HUES6 (cell line): ENCODE data around the gene TMEM222.

Source experiments
- H3K27ac ChIP-seq: 2 replicates; pipeline ENCODE4 v1.7.0; 2013; ENCODE audit warnings: low read depth, mild to moderate bottlenecking, low read length, inconsistent platforms
- H3K27me3 ChIP-seq: 2 replicates; pipeline ENCODE4 v1.6.1; 2013; ENCODE audit warnings: low read length; ENCODE audit not compliant: control insufficient read depth, insufficient read depth
- H3K36me3 ChIP-seq: 2 replicates; pipeline ENCODE4 v1.6.1; 2013; ENCODE audit warnings: low read length; ENCODE audit not compliant: control insufficient read depth, insufficient read depth
- H3K4me1 ChIP-seq: 2 replicates; pipeline ENCODE4 v1.6.1; 2013; ENCODE audit warnings: low read length; ENCODE audit not compliant: control insufficient read depth, insufficient read depth
- H3K4me3 ChIP-seq: 2 replicates; pipeline ENCODE4 v1.5.1; 2013; ENCODE audit warnings: low read depth, low read length
- H3K9ac ChIP-seq: one replicate; pipeline ENCODE4 v1.6.1; 2013; ENCODE audit warnings: mild to moderate bottlenecking, low read length
- H3K9me3 ChIP-seq: 2 replicates; pipeline ENCODE4 v1.6.1; 2013; ENCODE audit warnings: low read depth, low read length; ENCODE audit not compliant: control insufficient read depth, insufficient read depth

TMEM222 gene

DNA sequence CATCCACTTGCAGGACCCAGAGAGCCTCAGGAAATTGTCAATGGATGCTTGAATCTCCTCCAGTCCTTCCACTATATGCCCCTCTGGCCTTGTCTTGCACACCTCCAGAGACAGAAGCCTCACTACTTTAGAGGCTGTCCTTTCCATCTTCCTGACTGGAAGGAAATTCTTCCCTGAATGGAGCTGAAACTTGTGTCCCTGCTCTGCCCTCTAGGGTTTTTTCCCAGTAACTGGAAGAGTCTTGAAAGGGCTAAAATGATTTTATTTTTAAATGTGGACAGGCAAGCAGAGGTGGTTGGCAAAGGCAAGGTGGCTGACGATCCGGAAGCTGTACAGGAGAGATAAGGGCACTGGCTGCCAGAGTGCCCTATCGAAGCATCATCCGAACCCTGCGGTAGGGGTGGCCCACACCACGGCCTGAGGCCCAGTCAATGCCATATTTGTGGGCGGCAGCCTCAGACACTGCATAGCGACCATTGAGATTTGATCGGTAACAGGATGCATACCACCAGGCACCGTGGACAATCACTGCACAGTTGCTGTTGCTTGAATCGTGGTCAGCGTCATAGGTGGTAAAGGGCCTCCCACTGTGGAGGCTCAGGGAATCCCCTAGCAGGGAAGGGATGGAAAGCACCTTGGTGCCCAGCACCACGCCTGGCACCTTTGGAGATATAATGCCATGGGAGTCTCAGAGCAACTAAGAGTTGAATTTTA is 47.1 kb downstream of the TMEM222 start:
- no peaks in the 10 kb centered on the region for H3K36me3 ChIP-seq
- H3K9me3 ChIP-seq = no peaks in the 10 kb centered on the region
- peaks cover 22% of the 10 kb centered on the region for H3K4me1 ChIP-seq
- H3K27ac ChIP-seq = no peak overlapping the region
- no peaks in the 10 kb centered on the region for H3K27me3 ChIP-seq
- H3K4me3 ChIP-seq = no peak overlapping the region
- H3K9ac ChIP-seq = no peak overlapping the region

DNA sequence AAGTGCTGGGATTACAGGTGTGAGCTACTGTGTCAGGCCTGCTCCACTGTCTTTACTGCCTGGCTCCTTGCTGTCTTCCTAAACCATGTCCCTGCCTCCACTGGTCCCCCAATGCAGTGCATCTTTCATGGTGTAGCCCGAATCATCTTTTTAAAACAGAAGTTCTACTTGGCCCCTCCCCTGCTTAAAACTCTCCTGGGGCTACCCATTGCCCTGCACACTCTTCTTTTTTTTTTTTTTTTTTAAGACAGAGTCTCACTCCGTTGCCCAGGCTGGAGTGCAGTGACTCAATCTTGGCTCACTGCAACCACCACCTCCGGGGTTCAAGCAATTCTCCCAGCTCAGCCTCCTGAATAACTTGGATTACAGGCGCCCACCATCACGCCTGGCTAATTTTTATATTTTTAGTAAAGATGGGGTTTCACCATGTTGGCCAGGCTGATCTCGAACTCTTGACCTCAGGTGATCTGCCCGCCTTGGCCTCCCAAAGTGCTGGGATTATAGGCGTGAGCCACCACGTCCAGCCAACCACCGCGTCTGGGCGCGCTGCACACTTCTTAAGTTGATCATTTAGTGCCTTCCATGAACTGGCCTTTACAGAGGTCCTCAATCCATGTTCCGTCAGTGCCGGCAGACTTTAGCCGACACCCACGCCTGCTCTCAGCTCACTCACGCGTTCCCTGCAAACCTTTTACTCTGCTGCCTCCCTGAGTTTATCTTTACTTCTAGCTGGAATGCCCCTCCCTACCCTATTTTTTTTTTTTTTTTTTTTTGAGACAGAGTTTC is 50.3 kb downstream of the TMEM222 start:
- no peaks in the 10 kb centered on the region for H3K9me3 ChIP-seq
- peaks cover 12% of the 10 kb centered on the region for H3K4me1 ChIP-seq
- H3K36me3 ChIP-seq = no peaks in the 10 kb centered on the region
- H3K27ac ChIP-seq = no peak overlapping the region
- no peak overlapping the region for H3K4me3 ChIP-seq
- H3K27me3 ChIP-seq = no peaks in the 10 kb centered on the region
- H3K9ac ChIP-seq = no peak overlapping the region

DNA sequence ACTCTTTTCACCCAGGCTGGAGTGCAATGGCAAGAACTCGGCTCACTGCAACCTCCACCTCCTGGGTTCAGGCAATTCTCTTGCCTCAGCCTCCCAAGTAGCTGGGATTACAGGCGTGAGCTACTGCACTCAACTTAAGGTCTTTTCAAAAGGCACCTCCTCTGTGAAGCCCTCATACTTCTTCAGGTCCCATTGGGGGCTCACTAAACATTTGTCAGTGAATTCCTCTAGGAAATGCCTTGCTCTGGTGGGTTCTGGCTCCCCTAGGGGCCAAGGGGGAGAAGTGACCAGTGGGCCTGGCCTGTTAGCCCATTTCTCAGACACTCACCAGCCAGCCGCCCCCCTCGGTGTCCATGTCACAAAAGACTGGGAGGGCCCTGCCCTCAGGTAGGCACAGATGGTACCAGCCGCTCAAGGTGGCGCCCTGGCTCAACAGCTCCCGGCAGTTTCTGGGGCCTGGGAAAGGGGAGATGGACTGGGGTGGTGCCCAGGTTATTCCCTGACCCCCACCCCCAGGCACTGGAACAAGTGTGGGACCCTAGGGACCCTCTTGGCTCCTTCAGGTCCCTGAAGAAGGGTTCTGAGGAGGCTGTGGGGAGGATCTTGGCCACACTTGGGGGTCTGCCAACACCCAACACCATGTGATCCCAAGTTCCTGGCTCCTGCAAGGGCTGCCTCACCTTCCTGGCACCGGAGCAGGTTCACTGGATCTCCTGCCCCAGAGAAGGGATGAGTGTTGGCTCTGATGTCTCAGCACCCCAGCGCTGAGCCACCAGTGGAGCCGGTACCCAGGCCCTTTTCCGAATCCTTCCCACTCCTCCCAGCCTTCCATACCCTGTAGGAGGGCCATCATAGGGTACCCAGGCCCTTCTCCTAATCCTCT is 51.1 kb downstream of the TMEM222 start:
- Histone ChIP-seq H3K4me1 (0 out of 2 replicates have a peak, but pooled peaks cover 6% of the 10 kb centered on the region), H3K9me3 (no peaks in the 10 kb centered on the region), H3K36me3 (no peaks in the 10 kb centered on the region), H3K9ac (no peak overlapping the region), H3K27me3 (no peaks in the 10 kb centered on the region), H3K4me3 (no peak overlapping the region), H3K27ac (no peak overlapping the region)

DNA sequence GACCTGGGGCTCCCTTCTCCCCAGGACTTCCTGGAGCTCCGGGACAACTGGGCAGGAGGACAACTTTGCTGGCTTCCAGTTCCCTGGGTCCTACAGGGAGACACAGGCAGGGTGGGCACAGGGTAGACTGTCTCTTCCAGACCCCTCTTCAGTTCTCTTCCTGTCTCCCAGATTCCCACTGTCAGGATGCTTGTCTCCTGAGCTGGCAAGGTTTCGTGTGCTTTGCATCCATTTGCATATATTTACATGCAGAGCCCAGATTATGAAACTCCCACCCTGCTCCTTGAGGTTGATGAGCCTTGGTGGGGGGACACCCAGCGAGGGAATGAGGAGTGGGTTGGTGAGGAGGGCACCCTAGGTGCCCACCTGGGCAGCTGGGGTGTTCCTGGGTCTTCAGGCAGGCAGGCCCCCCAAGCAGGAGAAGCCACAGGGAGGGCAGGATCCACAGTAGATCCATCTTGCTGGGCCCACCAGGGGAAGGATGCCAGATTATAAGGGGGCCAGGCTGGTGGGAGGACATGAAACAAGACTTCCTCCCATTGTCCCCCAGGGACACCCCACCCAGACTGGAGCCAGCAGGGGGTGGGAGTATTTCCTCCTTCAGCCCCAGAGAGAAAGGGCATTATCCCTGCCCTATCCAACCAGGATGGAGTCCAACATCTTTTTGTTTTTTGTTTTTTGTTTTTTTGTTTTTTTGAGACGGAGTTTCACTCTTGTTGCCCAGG is 52.6 kb downstream of the TMEM222 start, which contains the start of gene FCN3:
FCN3 (minus strand) TSS at position 463 of the 725 bp plus-strand sequence; CDS start at position 457, 6 bp downstream.
- Histone ChIP-seq H3K4me3 (no peak within 1 kb of the TSS), H3K9ac (no peak within 1 kb of the TSS), H3K36me3 (no peaks in the 10 kb centered on the region), H3K27me3 (no peaks in the 10 kb centered on the region), H3K27ac (no peak within 1 kb of the TSS), H3K4me1 (peaks cover 6% of the 10 kb centered on the region; the same call in 1 of the 2 replicates), H3K9me3 (no peaks in the 10 kb centered on the region)

DNA sequence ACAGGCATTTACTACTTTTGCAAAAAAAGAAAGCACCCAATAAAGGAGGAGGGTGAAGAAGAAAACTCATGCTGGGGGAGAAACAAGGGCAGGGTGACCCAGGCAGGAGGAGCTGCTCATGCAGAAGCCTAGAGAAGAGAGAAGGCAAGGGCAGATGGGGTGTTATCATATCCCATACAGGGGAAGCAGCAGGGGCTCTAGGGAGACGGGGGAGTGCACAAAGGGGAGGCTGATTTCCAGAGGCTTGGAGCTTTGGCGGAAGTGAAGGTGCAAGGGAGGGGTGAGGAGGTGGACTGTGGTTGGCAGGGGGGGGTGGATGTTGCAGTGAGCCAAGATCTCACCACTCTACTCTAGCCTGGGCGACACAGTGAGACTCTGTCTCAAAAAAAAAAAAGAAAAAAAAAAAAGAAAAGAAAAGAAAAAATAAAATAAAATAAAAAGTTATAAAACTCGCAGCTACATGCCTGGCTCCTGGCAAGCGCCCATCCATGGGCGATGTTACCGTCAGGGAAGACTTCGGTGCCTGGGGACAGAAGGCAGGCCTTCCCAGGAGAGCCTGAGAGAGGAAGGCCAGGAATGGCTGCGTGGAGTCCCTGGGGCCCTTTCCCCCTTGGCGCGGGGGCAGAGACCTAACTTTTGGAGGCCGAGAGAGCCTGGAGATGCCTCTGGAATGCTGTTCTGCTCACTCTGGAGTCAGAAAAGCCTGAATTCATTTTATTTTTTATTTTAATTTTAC is 56.0 kb downstream of the TMEM222 start:
- Histone ChIP-seq H3K9ac (no peak overlapping the region), H3K4me1 (peaks cover 10% of the 10 kb centered on the region; the same call in 1 of the 2 replicates), H3K9me3 (no peaks in the 10 kb centered on the region), H3K27ac (no peak overlapping the region), H3K27me3 (peaks cover 19% of the 10 kb centered on the region), H3K36me3 (no peaks in the 10 kb centered on the region), H3K4me3 (no peak overlapping the region)

DNA sequence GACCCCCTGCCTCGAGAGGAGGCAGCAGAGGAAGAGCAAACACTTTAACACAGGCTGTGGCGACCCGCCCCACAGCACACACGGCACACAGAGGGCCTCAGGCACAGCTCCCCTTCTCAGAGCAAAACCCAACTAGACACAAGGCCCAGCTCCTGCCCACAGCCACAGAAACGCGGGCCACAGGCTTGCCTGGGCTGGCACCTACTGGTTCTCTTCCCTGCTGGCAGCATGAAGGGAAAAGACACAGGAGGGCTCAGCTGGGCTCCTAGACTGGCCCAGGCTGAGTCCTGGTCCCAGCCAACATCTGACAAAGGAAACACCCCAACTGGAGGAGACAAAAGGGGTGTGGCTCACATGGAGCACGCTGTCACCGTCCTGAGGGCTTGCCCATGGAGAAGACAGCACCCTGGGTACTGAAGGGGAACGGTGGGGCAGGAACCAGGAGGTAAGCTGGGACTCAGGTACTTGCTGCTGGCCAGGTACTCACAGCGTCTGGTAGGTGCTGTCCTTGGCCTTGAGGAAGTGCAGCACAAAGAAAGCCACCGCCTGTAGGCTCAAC is 57.7 kb downstream of the TMEM222 start:
- Histone ChIP-seq H3K36me3 (no peaks in the 10 kb centered on the region), H3K4me1 (peaks cover 9% of the 10 kb centered on the region; the same call in 1 of the 2 replicates), H3K27me3 (peaks cover 19% of the 10 kb centered on the region), H3K27ac (no peak overlapping the region), H3K9me3 (no peaks in the 10 kb centered on the region), H3K4me3 (no peak overlapping the region), H3K9ac (no peak overlapping the region)

DNA sequence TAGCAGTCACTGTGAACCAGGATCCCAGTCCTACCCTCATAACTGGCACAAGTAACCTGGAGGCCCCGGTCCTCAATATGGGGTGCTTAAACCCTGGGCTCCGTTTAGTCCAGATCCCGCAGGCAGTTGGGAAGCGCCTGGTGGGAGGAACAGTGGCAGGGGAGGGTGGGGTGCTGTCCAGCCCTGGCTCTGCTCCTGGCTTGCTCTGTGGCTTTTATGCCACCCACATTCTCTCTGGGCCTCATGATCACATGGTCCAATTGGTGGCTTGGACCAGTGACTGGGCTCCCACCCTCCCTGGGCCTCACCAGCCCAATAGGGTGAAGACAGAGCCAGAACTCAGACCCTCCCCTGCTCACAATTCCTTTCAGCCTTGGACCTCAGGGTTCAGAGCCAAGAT is 58.3 kb downstream of the TMEM222 start:
- peaks cover 8% of the 10 kb centered on the region; the same call in 1 of the 2 replicates for H3K4me1 ChIP-seq
- no peak overlapping the region for H3K27ac ChIP-seq
- no peak overlapping the region for H3K9ac ChIP-seq
- H3K4me3 ChIP-seq = no peak overlapping the region
- H3K36me3 ChIP-seq = no peaks in the 10 kb centered on the region
- peaks cover 19% of the 10 kb centered on the region for H3K27me3 ChIP-seq
- H3K9me3 ChIP-seq = no peaks in the 10 kb centered on the region

DNA sequence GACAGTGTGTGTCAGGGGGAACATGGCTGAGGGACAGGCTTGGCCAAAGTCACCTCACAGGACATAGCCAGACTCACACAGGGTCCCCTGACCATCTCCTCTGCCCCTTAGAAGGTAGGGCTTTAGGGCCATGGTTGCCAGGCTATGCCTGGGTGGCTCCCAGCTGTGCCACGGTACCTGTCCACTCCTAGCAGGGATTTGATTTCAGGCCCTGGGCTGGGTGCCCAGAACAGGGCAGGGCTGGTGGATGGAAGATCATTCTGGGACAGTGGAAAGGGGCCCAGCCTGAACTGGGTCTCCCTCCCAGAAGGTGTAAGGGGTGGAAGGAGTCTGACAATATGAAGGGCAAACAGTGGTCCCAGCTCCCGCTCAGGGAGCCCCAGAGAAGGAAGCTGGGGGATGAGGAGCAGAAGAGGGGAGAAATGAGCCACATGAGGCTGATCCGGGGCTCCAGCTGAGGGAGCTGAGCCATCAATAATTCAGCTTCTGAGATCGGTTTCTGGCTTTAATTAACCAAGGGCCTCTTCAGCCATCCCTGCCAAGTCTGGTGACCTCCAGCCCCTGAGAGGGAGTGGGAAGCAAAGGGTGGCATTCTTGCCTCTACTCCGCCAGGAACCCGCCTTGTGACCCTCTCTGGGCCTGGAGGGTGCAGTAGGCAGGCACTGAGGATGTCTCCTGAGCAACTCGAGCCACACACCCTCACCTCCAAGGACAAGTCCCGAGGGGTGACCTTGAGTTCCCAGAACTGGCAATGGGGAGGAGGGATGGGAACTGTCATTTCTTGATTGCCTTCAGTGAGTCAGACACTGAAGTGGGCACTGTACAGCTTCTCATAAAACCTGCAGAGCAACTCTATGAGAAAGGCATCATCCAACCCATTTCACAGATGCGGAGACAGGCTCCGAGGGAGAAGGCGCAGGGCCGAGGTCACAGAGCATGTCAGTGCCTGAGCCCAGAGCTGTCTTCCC is 59.1 kb downstream of the TMEM222 start:
- Histone ChIP-seq H3K4me1 (peaks cover 8% of the 10 kb centered on the region; the same call in 1 of the 2 replicates), H3K27me3 (peaks cover 19% of the 10 kb centered on the region), H3K9ac (no peak overlapping the region), H3K9me3 (no peaks in the 10 kb centered on the region), H3K4me3 (no peak overlapping the region), H3K36me3 (no peaks in the 10 kb centered on the region), H3K27ac (no peak overlapping the region)
